AML-193 (cell line): ENCODE data around the gene GPBAR1.
"Not testable (repeated sequence)": the region's sequence is repeated elsewhere in the genome, so short reads cannot be mapped to it uniquely, and the experiment has no call there.

Experiments used
- DNase-seq, 2 experiments: peaks; one replicate each; lab custom pipeline; 2025; lab: John Stamatoyannopoulos, UW

Gene GPBAR1

GRCh38 chr2:218310853-218311540 is 50.2 kb downstream of the GPBAR1 start:
- no peak for DNase-seq

- not testable (repeated sequence) for DNase-seq
Observed at GRCh38 chr2:218311541-218312266, 50.9 kb downstream of the GPBAR1 start.

DNA sequence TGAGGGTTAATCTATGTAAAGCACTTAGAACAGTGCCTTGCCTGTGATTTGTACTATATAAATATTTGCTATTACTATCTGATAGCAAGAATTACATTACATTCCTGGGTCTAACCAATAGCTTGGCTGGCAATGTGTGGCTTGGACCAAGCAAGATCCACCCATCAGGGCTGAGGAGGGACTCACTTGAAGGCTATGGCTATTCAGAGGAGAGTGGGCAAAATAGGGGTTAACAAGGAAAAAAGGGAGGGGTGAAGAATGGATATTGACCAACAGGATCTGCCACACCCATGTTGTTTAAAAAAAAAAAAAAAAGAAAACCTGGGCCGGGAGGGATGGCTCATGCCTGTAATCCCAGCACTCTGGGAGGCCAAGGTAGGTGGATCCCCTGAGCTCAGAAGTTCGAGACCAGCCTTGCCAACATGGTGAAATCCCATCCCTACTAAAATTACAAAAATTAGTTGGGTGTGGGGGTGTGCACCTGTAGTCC is 51.5 kb downstream of the GPBAR1 start:
- DNase-seq = no peak

- no peak for DNase-seq
Observed at GRCh38 chr2:218313356-218313755, 52.5 kb downstream of the GPBAR1 start.
